Ovary (tissue), 9 donors: ENCODE measurements around the gene DIAPH3. TPM values are rescaled to one million over a fixed set of nuclear protein-coding genes. Genes with fewer than 3 reads are reported as not detected.

Source experiments
- DNase-seq, 5 donors: peaks; one replicate each; pipeline ENCODE4 v3.0.0-alpha.2; 2019 to 2020
- H3K27ac ChIP-seq, 2 donors: fragments of 200-600 bp; one replicate each; pipeline versions ENCODE4 v1.5.1 to v1.8.0; 2019 to 2022
- H3K27me3 ChIP-seq: fragments of 200-600 bp; one replicate; pipeline ENCODE4 v1.8.0; 2022
- H3K36me3 ChIP-seq: fragments of 200-600 bp; sonication (generic); one replicate; pipeline ENCODE4 v1.5.1; 2019
- H3K4me1 ChIP-seq: one replicate; pipeline ENCODE4 v1.8.1; 2013; ENCODE audit warnings: mild to moderate bottlenecking, moderate library complexity; ENCODE audit not compliant: insufficient read depth
- H3K4me3 ChIP-seq: fragments of 200-600 bp; sonication (generic); one replicate; pipeline ENCODE4 v1.5.1; 2017
- H3K9me3 ChIP-seq, 2 donors: fragments of 200-600 bp in 1 of 2; sonication (generic) in 1 of 2; one replicate each; pipeline versions ENCODE4 v1.5.1 to v1.8.1; 2013 to 2019; ENCODE audit warnings: mild to moderate bottlenecking in 1 of 2, moderate library complexity in 1 of 2
- CTCF ChIP-seq, 3 donors: fragments of 450-650 bp in 2 of 3; fragments of 200-600 bp in 1 of 3; IDR thresholded peaks; one replicate each; pipeline versions ENCODE4 v1.5.1 to v1.8.0; 2016 to 2022; ENCODE audit warnings: antibody characterized with exemption in 3 of 3, mild to moderate bottlenecking in 1 of 3
- EP300 ChIP-seq: sonication (generic); formaldehyde crosslinking; IDR thresholded peaks from one replicate; pipeline ENCODE4 v1.6.1; 2017; ENCODE audit warnings: antibody characterized with exemption
- POLR2A ChIP-seq: fragments of 450-650 bp; IDR thresholded peaks from one replicate; pipeline ENCODE4 v1.6.1; 2017; ENCODE audit warnings: antibody characterized with exemption, mild to moderate bottlenecking, moderate library complexity
- WGBS, 3 donors: extraction: QIAGEN DNeasy Blood & Tissue Kit in 1 of 3; methylation state at CpG; one replicate each; pipeline versions ENCODE4 v1.1.5 to v1.1.7; 2013 to 2017; 5-methylcytosine and 5-hydroxymethylcytosine counted together
- intact Hi-C, 4 donors: fragments of 100-400 bp; cut with DNase I; formaldehyde crosslinking; loops; one replicate each; pipeline versions ENCODE4 v1.11.0 to v1.15.1; 2022 to 2023
- polyA plus RNA-seq, 2 donors: library from polyadenylated mRNA; stranded (reverse); fragments of 200-250 nt in 1 of 2; fragments of 350-450 nt in 1 of 2; fragmentation: Illumina TruSeq in 1 of 2; extraction: RNeasy Lipid Tissue Mini Kit (QIAGEN cat#74804) in 1 of 2; gene quantifications; one replicate each; pipeline ENCODE4 v1.2.3, GENCODE V29; 2013 to 2014
- total RNA-seq, 7 donors: library from RNA; depleted of rRNA in 2 of 7; stranded (reverse); fragments of >200 nt in 2 of 7; fragmentation: NEBNext Ultra II Directional in 3 of 7; extraction: Animal tissue kit (Norgen Biotek cat#: 25700) in 3 of 7; gene quantifications; one replicate each; pipeline versions ENCODE4 v1.1.0 to v1.2.4, GENCODE V29; 2016 to 2023
- donor health status: DM: no; HTN: no; CAD: no; lungs with moderate emphysema.
- donor health status: DM: no; HTN: no; CAD: no.
- donor health status: Bipolar disorder and iron deficiency.
- donor health status: DM: yes; HTN: yes; CAD: no.
- donor health status: DM: no; HTN: no; CAD: no.
- donor health status: DM: yes; HTN: yes; CAD: no.

DIAPH3 gene
- total and polyA plus RNA-seq, 9 donors = 0.13 to 2.6 (median 0.40) TPM; not detected in 1

GRCh38 chr13:60019119-60019993 lies 144.4 kb downstream of the DIAPH3 start:
- WGBS, 3 donors = 73 to 76% (median 75%) methylated on average over 6 of the region's 6 CpGs
- H3K36me3 ChIP-seq = no peaks in the 10 kb centered on the region
- no peak for DNase-seq
- intact Hi-C loops = no loop called here
- no peaks in the 10 kb centered on the region for H3K4me1 ChIP-seq
- TF ChIP-seq POLR2A (no peak), CTCF (IDR thresholded peaks at IDR 0.05) (no peak), EP300 (no peak)
- no peak overlapping the region for H3K4me3 ChIP-seq
- no peaks in the 10 kb centered on the region for H3K27me3 ChIP-seq
- no peak overlapping the region for H3K27ac ChIP-seq
- H3K9me3 ChIP-seq = no peaks in the 10 kb centered on the region

- TF ChIP-seq EP300 (no peak), POLR2A (no peak), CTCF (IDR thresholded peaks at IDR 0.05) (no peak)
- 96% methylated on average over 1 of the region's 1 CpG for WGBS, 3 donors
- Histone ChIP-seq H3K4me1 (no peaks in the 10 kb centered on the region), H3K4me3 (no peak overlapping the region), H3K9me3 (no peaks in the 10 kb centered on the region), H3K27me3 (no peaks in the 10 kb centered on the region), H3K36me3 (no peaks in the 10 kb centered on the region), H3K27ac (no peak overlapping the region)
- DNase-seq = no peak
- intact Hi-C loops = no loop called here
These were observed 145.2 kb downstream of the DIAPH3 start for GRCh38 chr13:60018536-60018935.

- Histone ChIP-seq H3K27ac (no peak overlapping the region), H3K4me1 (no peaks in the 10 kb centered on the region), H3K4me3 (no peak overlapping the region), H3K36me3 (no peaks in the 10 kb centered on the region), H3K27me3 (no peaks in the 10 kb centered on the region), H3K9me3 (no peaks in the 10 kb centered on the region)
- intact Hi-C loops = no loop called here
- DNase-seq = no peak
- WGBS, 3 donors = 92 to 93% (median 92%) methylated on average over 4 of the region's 4 CpGs
- no peak for TF ChIP-seq CTCF (IDR thresholded peaks at IDR 0.05)
- no peak for TF ChIP-seq POLR2A
- TF ChIP-seq EP300 = no peak
These were observed 147.5 kb downstream of the DIAPH3 start for GRCh38 chr13:60016229-60016628.

- H3K4me1 ChIP-seq = no peaks in the 10 kb centered on the region
- no peak overlapping the region for H3K4me3 ChIP-seq
- DNase-seq = no peak
- no peaks in the 10 kb centered on the region for H3K9me3 ChIP-seq
- no peak for TF ChIP-seq POLR2A
- no peak for TF ChIP-seq EP300
- no peak for TF ChIP-seq CTCF (IDR thresholded peaks at IDR 0.05)
- WGBS, 3 donors = 80 to 92% (median 88%) methylated on average over 6 of the region's 6 CpGs
- H3K27me3 ChIP-seq = no peaks in the 10 kb centered on the region
- H3K27ac ChIP-seq = no peak overlapping the region
- intact Hi-C loops = no loop called here
- no peaks in the 10 kb centered on the region for H3K36me3 ChIP-seq
These were observed 150.6 kb downstream of the DIAPH3 start for GRCh38 chr13:60013166-60013565.
